Heart left ventricle (tissue), 13 donors: ENCODE measurements around the gene NSG1.

Source experiments
- CTCF ChIP-seq, 12 donors: fragments of 200-600 bp; sonication (generic) in 4 of 12; IDR thresholded peaks; one replicate each; pipeline versions ENCODE4 v1.5.0 to v1.8.0; 2018 to 2022; ENCODE audit warnings: antibody characterized with exemption in 12 of 12, mild to moderate bottlenecking in 5 of 12
- POLR2A ChIP-seq, 2 donors: fragments of 450-650 bp; IDR thresholded peaks; one replicate each; pipeline ENCODE4 v1.6.1; 2017; ENCODE audit warnings: antibody characterized with exemption in 2 of 2, mild to moderate bottlenecking in 2 of 2, moderate library complexity in 2 of 2
- donor health status: ischemic (EF 13 %, LVEDD 7.1; RV severe dilation, severe dysfunction).
- donor health status: DM: no; HTN: yes; CAD: no.
- donor health status: DM: no; HTN: no; CAD: no.
- donor health status: ischemic (EF 25% LVEDD 6.9; RV normal size, moderate dysfunction).
- donor health status: ischemic (EF 25% LVEDD 5.7; RV mildly dilated, moderate dysfunction).
- donor health status: ischemic (EF 35%, LVEDD 5.7; RV mildly dilated, moderate dysfunction).
- donor health status: nonischemic (EF 11% LVEDD 7.7; RV severe dilation, severe dysfunction).
- donor health status: DM: yes; HTN: yes; CAD: no.
- donor health status: PGD.
- donor health status: ischemic (EF 29% LVEDD 5.4; RV normal size, mild dysfunction).
- donor health status: nonischemic (EF 23%, LVEDD 6.1; RV moderate dilation, normal function).

- TF ChIP-seq CTCF (IDR thresholded peaks at IDR 0.05) (no peak), POLR2A (IDR thresholded peaks at IDR 0.05) (no peak)
These were observed 33.5 kb downstream of the NSG1 start for GRCh38 chr4:4420421-4420820.
